Measurements from ENCODE around the gene ACY1. TPM values are rescaled to one million over a fixed set of nuclear protein-coding genes. Genes with fewer than 3 reads are reported as not detected.
"Not testable (repeated sequence)": the region's sequence is repeated elsewhere in the genome, so short reads cannot be mapped to it uniquely, and the experiment has no call there.

ACY1 gene
- total and polyA plus RNA-seq, 2 donors (not counting 3 experiments of a cell fraction or from before 2014, with no cell fraction given), result 13.4 to 32.9 TPM

- peaks cover 6 to 10% of the 10 kb centered on the region in 2 experiments for H3K36me3 ChIP-seq (ENCODE audit: control insufficient read depth in 2 of 2, extremely low read depth in 1 of 2, insufficient read depth in 2 of 2, low read length in 2 of 2)
- BruUV-seq (replicated peaks), result no TSS peak
- dilution Hi-C loops (cut with MboI; ENCODE audit: extremely low pct_ligation_motif_present, low sequenced_read_pairs), result no loop called here
- no peak for DNase-seq (ENCODE audit: low read depth, low spot score)
- no peaks in the 10 kb centered on the region for H3K9me1 ChIP-seq (replicated peaks; ENCODE audit: control insufficient read depth, extremely low read depth, insufficient read depth, low read length)
- no peak for FAIRE-seq
- H3K79me2 ChIP-seq (ENCODE audit: control insufficient read depth, insufficient read depth, low read length), result peaks cover 11% of the 10 kb centered on the region
- ChIA-PET CTCF (no interaction called here), POLR2A (no interaction called here)
- H3K4me3 ChIP-seq (replicated peaks in 1 of 3; ENCODE audit: insufficient read depth in 1 of 3, low read depth in 1 of 3, low read length in 3 of 3), result no peak overlapping the region
- intact Hi-C loops (cut with micrococcal nuclease), result no loop called here
- H4K20me1 ChIP-seq (replicated peaks; ENCODE audit: control insufficient read depth, extremely low read depth, insufficient read depth, low read length), result no peaks in the 10 kb centered on the region
- H3K27me3 ChIP-seq (ENCODE audit: control insufficient read depth in 2 of 2, insufficient read depth in 2 of 2, low read length in 2 of 2), result no peaks in the 10 kb centered on the region
- H3K9ac ChIP-seq (replicated peaks; ENCODE audit: extremely low read depth, insufficient read depth, low read length), result no peak overlapping the region
- H3K27ac ChIP-seq (ENCODE audit: insufficient read depth, low read depth, low read length), result no peak overlapping the region
- no peak overlapping the region for H3K4me2 ChIP-seq (ENCODE audit: insufficient read depth, low read length)
- TF ChIP-seq MYC (IDR thresholded peaks at IDR 0.05; ENCODE audit: low read depth, low read length) (no peak), POLR2AphosphoS5 (IDR thresholded peaks at IDR 0.05; ENCODE audit: insufficient read depth, low read depth, low read length) (no peak), GATA2 (IDR thresholded peaks at IDR 0.05; ENCODE audit: insufficient read depth, insufficient read length, low read depth, low read length) (no peak), FOS (IDR thresholded peaks at IDR 0.05; ENCODE audit: borderline replicate concordance, insufficient read depth, low read length) (no peak), EZH2 (IDR thresholded peaks at IDR 0.05; ENCODE audit: borderline replicate concordance, low read depth, low read length, severe bottlenecking) (no peak), JUN (IDR thresholded peaks at IDR 0.05; ENCODE audit: borderline replicate concordance, insufficient read depth, insufficient read length, low read depth) (no peak), MAX (IDR thresholded peaks at IDR 0.05; ENCODE audit: insufficient read depth, insufficient read length) (no peak), POLR2A (IDR thresholded peaks at IDR 0.05; ENCODE audit: low read depth, low read length) (no peak)
- TF ChIP-seq, protein P1, sequence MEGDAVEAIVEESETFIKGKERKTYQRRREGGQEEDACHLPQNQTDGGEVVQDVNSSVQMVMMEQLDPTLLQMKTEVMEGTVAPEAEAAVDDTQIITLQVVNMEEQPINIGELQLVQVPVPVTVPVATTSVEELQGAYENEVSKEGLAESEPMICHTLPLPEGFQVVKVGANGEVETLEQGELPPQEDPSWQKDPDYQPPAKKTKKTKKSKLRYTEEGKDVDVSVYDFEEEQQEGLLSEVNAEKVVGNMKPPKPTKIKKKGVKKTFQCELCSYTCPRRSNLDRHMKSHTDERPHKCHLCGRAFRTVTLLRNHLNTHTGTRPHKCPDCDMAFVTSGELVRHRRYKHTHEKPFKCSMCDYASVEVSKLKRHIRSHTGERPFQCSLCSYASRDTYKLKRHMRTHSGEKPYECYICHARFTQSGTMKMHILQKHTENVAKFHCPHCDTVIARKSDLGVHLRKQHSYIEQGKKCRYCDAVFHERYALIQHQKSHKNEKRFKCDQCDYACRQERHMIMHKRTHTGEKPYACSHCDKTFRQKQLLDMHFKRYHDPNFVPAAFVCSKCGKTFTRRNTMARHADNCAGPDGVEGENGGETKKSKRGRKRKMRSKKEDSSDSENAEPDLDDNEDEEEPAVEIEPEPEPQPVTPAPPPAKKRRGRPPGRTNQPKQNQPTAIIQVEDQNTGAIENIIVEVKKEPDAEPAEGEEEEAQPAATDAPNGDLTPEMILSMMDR (IDR thresholded peaks at IDR 0.05; ENCODE audit: extremely low read depth in 1 of 2, insufficient read depth in 1 of 2, low read depth in 1 of 2, low read length in 2 of 2), result no peak
- no peak overlapping the region for H2AFZ ChIP-seq (ENCODE audit: low read depth, low read length)
- peaks cover 4% of the 10 kb centered on the region for H3K4me1 ChIP-seq (ENCODE audit: control insufficient read depth, extremely low read depth, insufficient read depth, low read length)
- no peaks in the 10 kb centered on the region for H3K9me3 ChIP-seq (replicated peaks; ENCODE audit: control insufficient read depth, insufficient read depth, low read length)
Observed at GRCh38 chr3:51988286-51989146, 5.2 kb downstream of the ACY1 start.

DNA sequence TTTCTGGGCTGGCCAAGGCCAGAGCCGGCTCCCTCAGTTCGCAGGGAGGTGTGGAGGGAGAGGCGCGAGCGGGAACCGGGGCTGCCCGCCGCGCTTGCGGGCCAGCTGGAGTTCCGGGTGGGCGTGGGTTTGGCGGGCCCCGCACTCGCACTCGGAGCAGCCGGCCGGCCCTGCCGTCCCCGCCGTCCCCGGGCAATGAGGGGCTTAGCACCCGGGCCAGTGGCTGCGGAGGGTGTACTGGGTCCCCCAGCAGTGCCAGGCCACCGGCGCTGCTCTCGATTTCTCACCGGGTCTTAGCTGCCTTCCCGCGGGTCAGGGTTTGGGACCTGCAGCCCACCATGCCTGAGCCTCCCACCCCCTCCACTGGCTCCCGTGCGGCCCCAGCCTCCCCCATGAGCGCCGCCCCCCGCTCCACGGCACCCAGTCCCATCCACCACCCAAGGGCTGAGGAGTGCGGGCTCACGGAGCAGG is 7.2 kb downstream of the ACY1 start:
- H3K4me3 ChIP-seq (replicated peaks in 1 of 3; ENCODE audit: insufficient read depth in 1 of 3, low read depth in 1 of 3, low read length in 3 of 3); H3K27ac ChIP-seq (ENCODE audit: insufficient read depth, low read depth, low read length); H3K27me3 ChIP-seq (ENCODE audit: control insufficient read depth in 2 of 2, insufficient read depth in 2 of 2, low read length in 2 of 2); H3K9me3 ChIP-seq (replicated peaks; ENCODE audit: control insufficient read depth, insufficient read depth, low read length); H3K4me2 ChIP-seq (ENCODE audit: insufficient read depth, low read length); H4K20me1 ChIP-seq (replicated peaks; ENCODE audit: control insufficient read depth, extremely low read depth, insufficient read depth, low read length); H3K9ac ChIP-seq (replicated peaks; ENCODE audit: extremely low read depth, insufficient read depth, low read length); FAIRE-seq; DNase-seq (ENCODE audit: low read depth, low spot score); BruUV-seq (replicated peaks); POLR2A ChIA-PET; H2AFZ ChIP-seq (ENCODE audit: low read depth, low read length); H3K9me1 ChIP-seq (replicated peaks; ENCODE audit: control insufficient read depth, extremely low read depth, insufficient read depth, low read length); intact Hi-C loops (cut with micrococcal nuclease): not testable (repeated sequence)
- H3K36me3 ChIP-seq (ENCODE audit: control insufficient read depth in 2 of 2, extremely low read depth in 1 of 2, insufficient read depth in 2 of 2, low read length in 2 of 2), result peaks cover 16 to 20% of the 10 kb centered on the region in 2 experiments
- H3K79me2 ChIP-seq (ENCODE audit: control insufficient read depth, insufficient read depth, low read length), result peaks cover 28% of the 10 kb centered on the region
- dilution Hi-C loops (cut with MboI; ENCODE audit: extremely low pct_ligation_motif_present, low sequenced_read_pairs), result loop anchor here (10.0 kb wide), 1 partner anchor 154 kb away; no protein-coding TSS in a partner anchor
- peaks cover 14% of the 10 kb centered on the region for H3K4me1 ChIP-seq (ENCODE audit: control insufficient read depth, extremely low read depth, insufficient read depth, low read length)
- CTCF ChIA-PET, result interaction anchor here (0.9 to 1.4 kb wide), 2 partner anchors 8 to 16 kb away, joined by 3 read pairs; no protein-coding TSS in a partner anchor

All from endothelial cell of umbilical vein (primary cell).